Hepatocyte (in vitro differentiated cells): ENCODE measurements around the gene DGCR8. TPM values are rescaled to one million over a fixed set of nuclear protein-coding genes. Genes with fewer than 3 reads are reported as not detected.

ENCODE experiments used
- DNase-seq: peaks from one replicate; pipeline ENCODE4 v3.0.0-alpha.2; 2016; ENCODE audit warnings: low spot score
- H2AFZ ChIP-seq: fragments of 200-600 bp; sonication (generic); 2 replicates; pipeline ENCODE4 v1.6.0; 2016; ENCODE audit warnings: antibody characterized with exemption, mild to moderate bottlenecking
- H3K27ac ChIP-seq: fragments of 200-600 bp; sonication (generic); 2 replicates; pipeline ENCODE4 v1.5.1; 2016; ENCODE audit warnings: mild to moderate bottlenecking
- H3K27me3 ChIP-seq: fragments of 200-600 bp; sonication (generic); 2 replicates; pipeline ENCODE4 v1.6.1; 2016
- H3K36me3 ChIP-seq: fragments of 200-600 bp; sonication (generic); replicated peaks from 2 replicates; pipeline ENCODE4 v1.5.1; 2016; ENCODE audit warnings: low read depth; ENCODE audit not compliant: insufficient read depth
- H3K4me1 ChIP-seq: fragments of 200-600 bp; sonication (generic); 2 replicates; pipeline ENCODE4 v1.5.1; 2016; ENCODE audit warnings: mild to moderate bottlenecking, moderate library complexity; ENCODE audit not compliant: insufficient read depth
- H3K4me2 ChIP-seq: fragments of 200-600 bp; sonication (generic); 2 replicates; pipeline ENCODE4 v1.6.0; 2016
- H3K4me3 ChIP-seq: fragments of 200-600 bp; sonication (generic); 2 replicates; pipeline ENCODE4 v1.5.1; 2016; ENCODE audit warnings: mild to moderate bottlenecking
- H3K79me2 ChIP-seq: fragments of 200-600 bp; sonication (generic); 2 replicates; pipeline ENCODE4 v1.6.0; 2017; ENCODE audit warnings: mild to moderate bottlenecking
- H3K9me2 ChIP-seq: fragments of 200-600 bp; sonication (generic); replicated peaks from 2 replicates; pipeline ENCODE4 v1.6.0; 2017; ENCODE audit warnings: mild to moderate bottlenecking; ENCODE audit not compliant: insufficient read depth
- H3K9me3 ChIP-seq: fragments of 200-600 bp; sonication (generic); 2 replicates; pipeline ENCODE4 v1.5.1; 2016; ENCODE audit warnings: low read depth, mild to moderate bottlenecking
- H4K20me1 ChIP-seq: fragments of 200-600 bp; sonication (generic); 2 replicates; pipeline ENCODE4 v1.6.0; 2016; ENCODE audit warnings: mild to moderate bottlenecking; ENCODE audit not compliant: insufficient read depth, poor library complexity, severe bottlenecking
- CTCF ChIP-seq: fragments of 200-600 bp; sonication (generic); IDR thresholded peaks from 2 replicates; pipeline ENCODE4 v1.5.1; 2016; ENCODE audit warnings: antibody characterized with exemption, mild to moderate bottlenecking; ENCODE audit not compliant: poor library complexity
- EZH2 ChIP-seq: fragments of 200-600 bp; sonication (generic); IDR thresholded peaks from 2 replicates; pipeline ENCODE4 v1.6.1; 2016; ENCODE audit warnings: antibody characterized with exemption, mild to moderate bottlenecking, borderline replicate concordance
- EZH2phosphoT487 ChIP-seq: fragments of 200-600 bp; sonication (generic); IDR thresholded peaks from one replicate; pipeline ENCODE4 v1.6.1; 2018; ENCODE audit warnings: antibody characterized with exemption, mild to moderate bottlenecking, low read depth, moderate library complexity; ENCODE audit not compliant: unreplicated experiment, severe bottlenecking
- WGBS: methylation state at CpG from one replicate; pipeline ENCODE4 v1.1.6; 2016; ENCODE audit warnings: low lambda C conversion rate; ENCODE audit errors: missing lambda C conversion rate; 5-methylcytosine and 5-hydroxymethylcytosine counted together
- polyA plus RNA-seq: library from polyadenylated mRNA; unstranded; fragments of >200 nt; fragmentation: Nextera tagmentation; extraction: Ambion mirVana; gene quantifications from 2 replicates; pipeline ENCODE4 v1.2.1, GENCODE V29; 2016
- total RNA-seq: library from RNA; depleted of rRNA; stranded (reverse); fragments of >200 nt; gene quantifications from 2 replicates; pipeline ENCODE4 v1.2.3, GENCODE V29; 2014

DGCR8 gene
- total and polyA plus RNA-seq, 2 experiments from 2014 or later: 10.8 to 18.3 TPM

- H3K4me1 ChIP-seq: no peaks in the 10 kb centered on the region
- no peak overlapping the region for H3K27ac ChIP-seq
- no peak overlapping the region for H2AFZ ChIP-seq
- no peak for DNase-seq
- no peaks in the 10 kb centered on the region for H3K9me3 ChIP-seq
- no peaks in the 10 kb centered on the region for H3K36me3 ChIP-seq
- H3K9me2 ChIP-seq: no peaks in the 10 kb centered on the region
- WGBS: 95% methylated on average over 9 of the region's 10 CpGs
- no peaks in the 10 kb centered on the region for H3K79me2 ChIP-seq
- no peak for TF ChIP-seq EZH2
- no peak for TF ChIP-seq CTCF
- TF ChIP-seq EZH2phosphoT487: no peak
- no peaks in the 10 kb centered on the region for H4K20me1 ChIP-seq
- no peaks in the 10 kb centered on the region for H3K27me3 ChIP-seq
- no peak overlapping the region for H3K4me2 ChIP-seq
- no peak overlapping the region for H3K4me3 ChIP-seq
These were observed 23.9 kb upstream of the DGCR8 start for GRCh38 chr22:20056161-20056560.

- Histone ChIP-seq H3K4me1 (no peaks in the 10 kb centered on the region), H3K27me3 (no peaks in the 10 kb centered on the region), H3K79me2 (no peaks in the 10 kb centered on the region), H3K27ac (no peak overlapping the region), H4K20me1 (no peaks in the 10 kb centered on the region), H2AFZ (no peak overlapping the region), H3K4me3 (no peak overlapping the region), H3K9me2 (no peaks in the 10 kb centered on the region), H3K36me3 (no peaks in the 10 kb centered on the region), H3K9me3 (no peaks in the 10 kb centered on the region), H3K4me2 (no peak overlapping the region)
- 95% methylated on average over 16 of the region's 16 CpGs for WGBS
- no peak for TF ChIP-seq CTCF
- no peak for TF ChIP-seq EZH2phosphoT487
- no peak for TF ChIP-seq EZH2
- no peak for DNase-seq
These were observed 23.2 kb upstream of the DGCR8 start for GRCh38 chr22:20056696-20057386.

- H3K4me2 ChIP-seq: no peak overlapping the region
- no peaks in the 10 kb centered on the region for H4K20me1 ChIP-seq
- WGBS: 95% methylated on average over 11 of the region's 13 CpGs
- no peaks in the 10 kb centered on the region for H3K9me3 ChIP-seq
- no peak for DNase-seq
- H3K27me3 ChIP-seq: no peaks in the 10 kb centered on the region
- no peak overlapping the region for H3K27ac ChIP-seq
- no peaks in the 10 kb centered on the region for H3K9me2 ChIP-seq
- H3K4me1 ChIP-seq: no peaks in the 10 kb centered on the region
- no peaks in the 10 kb centered on the region for H3K36me3 ChIP-seq
- no peak overlapping the region for H2AFZ ChIP-seq
- H3K79me2 ChIP-seq: no peaks in the 10 kb centered on the region
- no peak for TF ChIP-seq EZH2
- no peak for TF ChIP-seq CTCF
- TF ChIP-seq EZH2phosphoT487: no peak
- no peak overlapping the region for H3K4me3 ChIP-seq
These were observed 22.3 kb upstream of the DGCR8 start for GRCh38 chr22:20057596-20058268.
